Transverse colon (tissue), 4 donors: ENCODE results near the gene MRPL20. TPM values are rescaled to one million over a fixed set of nuclear protein-coding genes. Genes with fewer than 3 reads are reported as not detected.
"Not testable (repeated sequence)": the region's sequence is repeated elsewhere in the genome, so short reads cannot be mapped to it uniquely, and the experiment has no call there.

Experiments used
- DNase-seq: peaks from one replicate; pipeline ENCODE4 v3.0.0-alpha.2; 2019
- H3K27ac ChIP-seq, 4 donors: fragments of 200-600 bp; sonication (generic); 2 replicates each; pipeline ENCODE4 v1.5.1; 2016 to 2018; ENCODE audit warnings: inconsistent platforms in 4 of 4
- H3K27me3 ChIP-seq: fragments of 200-600 bp; sonication (generic); 2 replicates; pipeline ENCODE4 v1.5.1; 2017; ENCODE audit warnings: inconsistent platforms
- H3K36me3 ChIP-seq, 4 donors: fragments of 200-600 bp; sonication (generic); 2 replicates each; pipeline ENCODE4 v1.5.1; 2017 to 2019; ENCODE audit warnings: inconsistent platforms in 4 of 4
- H3K4me1 ChIP-seq, 4 donors: fragments of 200-600 bp; sonication (generic); 2 replicates each; pipeline ENCODE4 v1.5.1; 2017 to 2020; ENCODE audit warnings: inconsistent platforms in 4 of 4
- H3K4me3 ChIP-seq, 4 donors: fragments of 200-600 bp; sonication (generic); 1 replicate in 1 of 4; 2 replicates in 3 of 4; pipeline versions ENCODE4 v1.5.1 to v1.6.1; 2017 to 2019; ENCODE audit warnings: inconsistent platforms in 4 of 4
- H3K9me3 ChIP-seq, 2 donors: fragments of 200-600 bp; sonication (generic); 2 replicates each; pipeline ENCODE4 v1.5.1; 2017 to 2019; ENCODE audit warnings: inconsistent platforms in 2 of 2
- EP300 ChIP-seq: sonication (generic); formaldehyde crosslinking; IDR thresholded peaks from one replicate; pipeline ENCODE4 v1.6.1; 2017; ENCODE audit warnings: antibody characterized with exemption, low read depth
- POLR2A ChIP-seq: fragments of 450-650 bp; IDR thresholded peaks from one replicate; pipeline ENCODE4 v1.6.1; 2016; ENCODE audit warnings: antibody characterized with exemption, mild to moderate bottlenecking, moderate library complexity
- POLR2AphosphoS5 ChIP-seq, 3 donors: sonication (generic); formaldehyde crosslinking; IDR thresholded peaks; one replicate each; pipeline ENCODE4 v1.6.1; 2016; ENCODE audit warnings: antibody characterized with exemption in 3 of 3
- WGBS, 2 donors: methylation state at CpG; one replicate each; pipeline ENCODE4 v1.1.5; 2018; ENCODE audit warnings: low coverage in 1 of 2; 5-methylcytosine and 5-hydroxymethylcytosine counted together
- in situ Hi-C, 4 donors: fragments of 200-750 bp; cut with MboI; loops; one replicate each; pipeline versions ENCODE4 v1.15.0 to v1.15.1; 2017; ENCODE audit warnings: low sequenced_read_pairs in 3 of 4, low pct_ligation_motif_present in 1 of 4, low pct_unique_long_range_greater_than_20kb in 1 of 4
- intact Hi-C: fragments of 100-400 bp; cut with DNase I; formaldehyde crosslinking; loops from one replicate; pipeline ENCODE4 v1.15.1; 2023; ENCODE audit warnings: low total_unique reads
- total RNA-seq, 4 donors: library from RNA; depleted of rRNA; stranded (reverse); fragments of >200 nt; gene quantifications; one replicate each; pipeline ENCODE4 v1.1.0, GENCODE V29; 2016
- TF ChIP-seq, protein P1 (sequence below), 5 experiments: fragments of 200-600 bp in 3 of 5; fragments of 450-650 bp in 2 of 5; sonication (generic) in 3 of 5; IDR thresholded peaks; 1 replicate in 2 of 5; 2 replicates in 3 of 5; pipeline ENCODE4 v1.5.1; 2016 to 2017; ENCODE audit warnings: antibody characterized with exemption in 5 of 5, inconsistent platforms in 3 of 5, mild to moderate bottlenecking in 2 of 5, moderate library complexity in 1 of 5

MRPL20 gene
- total RNA-seq, 4 donors from 2014 or later = 40.0 to 183 (median 97.0) TPM

DNA sequence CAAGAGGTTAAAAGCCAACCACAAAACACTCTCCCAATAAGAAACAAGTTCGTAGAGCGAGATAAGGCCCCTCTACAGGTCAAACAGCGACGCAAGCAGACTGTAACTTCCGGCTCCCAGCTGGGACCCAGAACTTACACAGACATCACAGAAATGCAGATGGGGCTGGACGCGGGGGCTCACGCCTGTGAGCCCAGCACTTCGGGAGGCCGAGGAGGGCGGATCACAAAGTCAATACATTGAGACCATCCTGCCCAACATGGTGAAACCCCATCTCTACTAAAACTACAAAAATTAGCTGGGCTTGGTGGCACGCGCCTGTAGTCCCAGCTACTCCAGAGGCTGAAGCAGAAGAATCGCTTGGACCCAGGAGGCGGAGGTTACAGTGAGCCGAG is 19.0 kb downstream of the MRPL20 start:
- no peak for TF ChIP-seq POLR2AphosphoS5 (IDR thresholded peaks at IDR 0.05)
- no peaks in the 10 kb centered on the region for H3K9me3 ChIP-seq
- no peaks in the 10 kb centered on the region for H3K27me3 ChIP-seq
- no peak overlapping the region for H3K27ac ChIP-seq
- intact Hi-C loops (no loop called here), in situ Hi-C loops (no loop called here)
- H3K4me1 ChIP-seq = no peaks in the 10 kb centered on the region
- no peak overlapping the region for H3K4me3 ChIP-seq
- no peak for DNase-seq
- peaks cover 0 to 74% (median 39%) of the 10 kb centered on the region in 4 donors for H3K36me3 ChIP-seq
- WGBS, 2 donors = 96 to 100% methylated on average over 5 to 16 of the region's 16 CpGs

DNA sequence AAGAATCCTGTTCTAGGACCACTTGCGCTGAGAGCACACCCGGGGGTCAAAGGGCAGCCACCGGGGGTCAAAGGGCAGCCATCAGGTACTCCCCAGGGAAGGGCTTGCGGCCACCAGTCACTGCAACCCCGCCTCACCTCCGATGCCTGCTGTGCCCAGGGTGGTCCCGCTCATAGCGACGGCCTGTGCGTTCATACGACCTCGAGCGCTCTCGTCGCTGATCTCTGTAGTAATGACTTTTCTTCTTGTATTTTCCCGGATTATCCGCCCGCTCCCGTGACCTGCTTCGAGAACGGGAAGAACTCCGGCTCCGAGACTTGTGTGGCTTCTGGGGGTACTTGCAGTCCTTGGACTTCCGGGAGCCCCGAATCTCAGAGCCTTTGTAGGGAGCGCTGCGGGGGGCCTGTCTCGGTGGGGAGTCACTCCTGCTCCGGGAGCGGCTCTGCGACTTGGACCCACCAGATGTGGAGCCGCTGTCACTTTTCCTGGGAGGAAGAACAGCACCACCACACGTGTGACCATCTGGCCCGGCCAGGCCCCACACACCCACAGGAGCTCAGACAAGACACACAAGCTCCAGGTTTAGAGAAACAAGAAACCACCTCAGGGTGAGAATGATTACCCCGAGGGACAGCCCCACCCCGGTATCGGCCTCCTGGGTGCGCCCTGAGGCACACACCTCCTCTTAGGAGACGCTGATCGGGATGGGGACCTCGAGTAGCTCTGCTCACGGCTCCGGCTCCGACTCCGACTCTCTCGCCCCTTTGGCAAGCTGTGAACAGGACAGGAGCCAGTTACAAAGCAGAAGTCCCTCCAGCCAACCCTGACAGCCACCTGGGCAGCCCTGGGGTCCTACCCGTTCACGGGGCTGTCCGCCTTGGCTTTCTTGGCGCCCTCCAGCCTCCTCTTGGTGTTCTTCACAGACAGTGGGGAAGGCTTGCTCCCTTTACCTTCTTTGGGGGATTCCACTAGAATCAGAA is 19.7 kb downstream of the MRPL20 start:
- Histone ChIP-seq H3K9me3 (no peaks in the 10 kb centered on the region), H3K27ac (no peak overlapping the region), H3K27me3 (no peaks in the 10 kb centered on the region), H3K36me3 (peaks cover 0 to 67% (median 35%) of the 10 kb centered on the region in 4 donors), H3K4me1 (no peaks in the 10 kb centered on the region), H3K4me3 (no peak overlapping the region)
- WGBS, 2 donors = 96% methylated on average over 49 of the region's 50 CpGs; no CpG with 5 or more reads in 1 of the 2 donors
- intact Hi-C loops = no loop called here
- no peak for TF ChIP-seq POLR2AphosphoS5 (IDR thresholded peaks at IDR 0.05)
- TF ChIP-seq POLR2A = no peak
- TF ChIP-seq, protein P1, sequence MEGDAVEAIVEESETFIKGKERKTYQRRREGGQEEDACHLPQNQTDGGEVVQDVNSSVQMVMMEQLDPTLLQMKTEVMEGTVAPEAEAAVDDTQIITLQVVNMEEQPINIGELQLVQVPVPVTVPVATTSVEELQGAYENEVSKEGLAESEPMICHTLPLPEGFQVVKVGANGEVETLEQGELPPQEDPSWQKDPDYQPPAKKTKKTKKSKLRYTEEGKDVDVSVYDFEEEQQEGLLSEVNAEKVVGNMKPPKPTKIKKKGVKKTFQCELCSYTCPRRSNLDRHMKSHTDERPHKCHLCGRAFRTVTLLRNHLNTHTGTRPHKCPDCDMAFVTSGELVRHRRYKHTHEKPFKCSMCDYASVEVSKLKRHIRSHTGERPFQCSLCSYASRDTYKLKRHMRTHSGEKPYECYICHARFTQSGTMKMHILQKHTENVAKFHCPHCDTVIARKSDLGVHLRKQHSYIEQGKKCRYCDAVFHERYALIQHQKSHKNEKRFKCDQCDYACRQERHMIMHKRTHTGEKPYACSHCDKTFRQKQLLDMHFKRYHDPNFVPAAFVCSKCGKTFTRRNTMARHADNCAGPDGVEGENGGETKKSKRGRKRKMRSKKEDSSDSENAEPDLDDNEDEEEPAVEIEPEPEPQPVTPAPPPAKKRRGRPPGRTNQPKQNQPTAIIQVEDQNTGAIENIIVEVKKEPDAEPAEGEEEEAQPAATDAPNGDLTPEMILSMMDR (IDR thresholded peaks at IDR 0.05) = no peak
- no peak for TF ChIP-seq EP300
- in situ Hi-C loops = no loop called here
- no peak for DNase-seq

DNA sequence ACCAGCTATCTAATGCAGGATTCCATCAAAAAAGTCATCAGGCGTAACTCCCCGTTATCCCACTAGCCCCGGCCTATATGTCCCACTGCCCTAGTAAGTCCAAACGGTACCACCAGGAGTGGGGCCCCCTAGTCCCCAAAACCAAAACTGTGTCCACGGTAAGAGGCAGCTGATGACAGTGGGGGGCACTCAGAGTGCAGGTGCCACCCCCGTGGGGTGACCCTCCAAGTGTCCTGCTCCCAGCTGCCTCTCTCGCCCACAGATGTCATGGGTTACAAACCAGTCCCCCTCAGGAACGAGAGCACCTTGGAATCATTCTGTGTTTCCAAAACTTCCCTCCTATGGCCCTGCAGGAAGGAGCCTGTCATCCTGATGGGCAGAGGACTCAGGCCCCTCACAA is 21.2 kb downstream of the MRPL20 start:
- TF ChIP-seq POLR2A (no peak), EP300 (no peak), POLR2AphosphoS5 (IDR thresholded peaks at IDR 0.05) (no peak)
- TF ChIP-seq, protein P1 (IDR thresholded peaks at IDR 0.05) = no peak
- Histone ChIP-seq H3K9me3 (no peaks in the 10 kb centered on the region), H3K4me3 (no peak overlapping the region), H3K4me1 (no peaks in the 10 kb centered on the region), H3K27ac (no peak overlapping the region), H3K36me3 (peaks cover 0 to 53% (median 28%) of the 10 kb centered on the region in 4 donors), H3K27me3 (no peaks in the 10 kb centered on the region)
- intact Hi-C loops = no loop called here
- WGBS, 2 donors = 80 to 88% methylated on average over 1 to 8 of the region's 8 CpGs
- no peak for DNase-seq
- in situ Hi-C loops = no loop called here

DNA sequence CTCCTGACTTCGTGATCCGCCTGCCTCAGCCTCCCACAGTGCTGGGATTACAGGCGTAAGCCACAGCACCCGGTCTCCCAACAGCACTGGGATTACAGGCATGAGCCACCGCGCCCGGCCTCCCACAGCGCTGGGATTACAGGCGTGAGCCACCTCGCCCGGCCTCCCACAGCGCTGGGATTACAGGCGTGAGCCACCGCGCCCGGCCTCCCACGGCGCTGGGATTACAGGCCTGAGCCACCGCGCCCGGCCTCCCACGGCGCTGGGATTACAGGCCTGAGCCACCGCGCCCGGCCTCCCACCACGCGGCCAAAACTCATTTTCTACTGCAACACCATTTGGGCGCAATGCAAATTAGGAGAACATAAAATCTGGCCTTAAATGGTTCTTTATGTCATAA is 21.8 kb downstream of the MRPL20 start:
- H3K36me3 ChIP-seq = peaks cover 0 to 47% (median 23%) of the 10 kb centered on the region in 4 donors
- H3K4me1 ChIP-seq, in situ Hi-C loops, intact Hi-C loops, H3K4me3 ChIP-seq, H3K27ac ChIP-seq, H3K9me3 ChIP-seq, H3K27me3 ChIP-seq, DNase-seq: not testable (repeated sequence)
- 95 to 100% methylated on average over 3 to 29 of the region's 29 CpGs for WGBS, 2 donors

DNA sequence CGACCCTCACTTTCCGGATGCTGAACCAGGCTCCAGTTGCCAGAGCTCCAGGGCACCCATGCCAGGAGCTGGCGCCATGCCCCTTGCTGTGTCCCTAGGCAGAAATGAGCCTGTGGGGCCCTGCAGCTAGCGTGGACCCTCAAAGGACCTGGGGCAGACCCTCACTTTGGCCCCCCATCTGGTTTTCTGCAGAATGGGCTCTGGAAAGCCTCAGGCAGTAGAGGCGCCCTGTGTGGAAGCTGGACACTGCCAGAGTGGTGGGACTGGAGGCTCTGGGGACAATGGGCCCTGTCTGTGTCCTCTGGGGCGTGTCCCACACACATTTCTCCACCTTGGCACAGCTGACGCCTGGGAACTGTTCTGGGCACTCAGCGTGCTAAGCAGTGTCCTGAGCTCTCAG is 25.8 kb downstream of the MRPL20 start:
- intact Hi-C loops (no loop called here), in situ Hi-C loops (no loop called here)
- Histone ChIP-seq H3K36me3 (peaks cover 0 to 10% (median 4%) of the 10 kb centered on the region in 4 donors), H3K9me3 (no peaks in the 10 kb centered on the region), H3K4me3 (no peak overlapping the region), H3K27ac (no peak overlapping the region), H3K27me3 (no peaks in the 10 kb centered on the region), H3K4me1 (no peaks in the 10 kb centered on the region)
- TF ChIP-seq EP300 (no peak), POLR2A (no peak), POLR2AphosphoS5 (IDR thresholded peaks at IDR 0.05) (no peak)
- TF ChIP-seq, protein P1 (IDR thresholded peaks at IDR 0.05) = no peak
- 86% methylated on average over 8 of the region's 8 CpGs; no CpG with 5 or more reads in 1 of the 2 donors for WGBS, 2 donors
- no peak for DNase-seq
